ENCODE results near the gene BHLHA9. TPM values are rescaled to one million over a fixed set of nuclear protein-coding genes. Genes with fewer than 3 reads are reported as not detected.
"Not testable (repeated sequence)": the region's sequence is repeated elsewhere in the genome, so short reads cannot be mapped to it uniquely, and the experiment has no call there.

BHLHA9 gene
- total RNA-seq, 2 donors from 2014 or later, result not detected

GRCh38 chr17:1232331-1232730, 37.9 kb upstream of the BHLHA9 start:
- peaks cover 4% of the 10 kb centered on the region for H3K36me3 Mint-ChIP-seq (ENCODE audit: low read depth)
- H3K9me3 ChIP-seq (ENCODE audit: control insufficient read depth, low read length, poor library complexity, severe bottlenecking), result no peaks in the 10 kb centered on the region
- peaks cover 46% of the 10 kb centered on the region for H3K27me3 Mint-ChIP-seq
- ATAC-seq (no peak), DNase-seq (no peak)
- no peak overlapping the region for H3K4me3 Mint-ChIP-seq
- peaks cover 9% of the 10 kb centered on the region for H3K4me1 Mint-ChIP-seq
- H3K27ac Mint-ChIP-seq, result no peak overlapping the region

- DNase-seq (no peak), ATAC-seq (no peak)
- no peaks in the 10 kb centered on the region for H3K9me3 ChIP-seq (ENCODE audit: control insufficient read depth, low read length, poor library complexity, severe bottlenecking)
- H3K4me3 Mint-ChIP-seq, result peak overlapping the region; percentile 45
- peaks cover 9% of the 10 kb centered on the region for H3K4me1 Mint-ChIP-seq
- H3K36me3 Mint-ChIP-seq (ENCODE audit: low read depth), result peaks cover 4% of the 10 kb centered on the region
- H3K27me3 Mint-ChIP-seq, result peaks cover 41% of the 10 kb centered on the region
- no peak overlapping the region for H3K27ac Mint-ChIP-seq
Observed at GRCh38 chr17:1232786-1233185, 37.5 kb upstream of the BHLHA9 start.

GRCh38 chr17:1234455-1234854, 35.8 kb upstream of the BHLHA9 start:
- H3K27me3 Mint-ChIP-seq, result peaks cover 43% of the 10 kb centered on the region
- H3K9me3 ChIP-seq (ENCODE audit: control insufficient read depth, low read length, poor library complexity, severe bottlenecking), result no peaks in the 10 kb centered on the region
- DNase-seq, result no peak
- peaks cover 4% of the 10 kb centered on the region for H3K36me3 Mint-ChIP-seq (ENCODE audit: low read depth)
- ATAC-seq, result no peak
- no peak overlapping the region for H3K27ac Mint-ChIP-seq
- H3K4me1 Mint-ChIP-seq, result peaks cover 9% of the 10 kb centered on the region
- H3K4me3 Mint-ChIP-seq, result no peak overlapping the region

- H3K27me3 Mint-ChIP-seq, result peaks cover 48% of the 10 kb centered on the region
- ATAC-seq (no peak), DNase-seq (no peak)
- H3K4me1 Mint-ChIP-seq, result peaks cover 14% of the 10 kb centered on the region
- H3K9me3 ChIP-seq (ENCODE audit: control insufficient read depth, low read length, poor library complexity, severe bottlenecking), result no peaks in the 10 kb centered on the region
- no peak overlapping the region for H3K4me3 Mint-ChIP-seq
- H3K36me3 Mint-ChIP-seq (ENCODE audit: low read depth), result peaks cover 2% of the 10 kb centered on the region
- no peak overlapping the region for H3K27ac Mint-ChIP-seq
Observed at GRCh38 chr17:1237471-1237870, 32.8 kb upstream of the BHLHA9 start.

- DNase-seq, result no peak
- peaks cover 14% of the 10 kb centered on the region for H3K4me1 Mint-ChIP-seq
- H3K9me3 ChIP-seq (ENCODE audit: control insufficient read depth, low read length, poor library complexity, severe bottlenecking), result no peaks in the 10 kb centered on the region
- H3K36me3 Mint-ChIP-seq (ENCODE audit: low read depth), result no peaks in the 10 kb centered on the region
- peak; percentile 84 for ATAC-seq
- H3K27ac Mint-ChIP-seq, result peak overlapping the region; percentile 14
- peak overlapping the region; percentile 74 for H3K4me3 Mint-ChIP-seq
- peaks cover 37% of the 10 kb centered on the region for H3K27me3 Mint-ChIP-seq
Observed at GRCh38 chr17:1239210-1239609, 31.0 kb upstream of the BHLHA9 start.

GRCh38 chr17:1240426-1240825, 29.8 kb upstream of the BHLHA9 start:
- not testable (repeated sequence) for DNase-seq; H3K36me3 Mint-ChIP-seq (ENCODE audit: low read depth); ATAC-seq; H3K27ac Mint-ChIP-seq; H3K9me3 ChIP-seq (ENCODE audit: control insufficient read depth, low read length, poor library complexity, severe bottlenecking)
- H3K4me3 Mint-ChIP-seq, result peak overlapping the region; percentile 41
- peaks cover 14% of the 10 kb centered on the region for H3K4me1 Mint-ChIP-seq
- H3K27me3 Mint-ChIP-seq, result peaks cover 33% of the 10 kb centered on the region

- DNase-seq (no peak), ATAC-seq (no peak)
- Mint-ChIP-seq H3K4me1 (peaks cover 14% of the 10 kb centered on the region), H3K4me3 (no peak overlapping the region), H3K36me3 (ENCODE audit: low read depth) (no peaks in the 10 kb centered on the region), H3K27me3 (peaks cover 33% of the 10 kb centered on the region), H3K27ac (no peak overlapping the region)
- no peaks in the 10 kb centered on the region for H3K9me3 ChIP-seq (ENCODE audit: control insufficient read depth, low read length, poor library complexity, severe bottlenecking)
Observed at GRCh38 chr17:1241929-1242328, 28.3 kb upstream of the BHLHA9 start.

- Mint-ChIP-seq H3K27ac (no peak overlapping the region), H3K27me3 (peaks cover 25% of the 10 kb centered on the region), H3K4me3 (no peak overlapping the region), H3K36me3 (ENCODE audit: low read depth) (no peaks in the 10 kb centered on the region), H3K4me1 (peaks cover 10% of the 10 kb centered on the region)
- H3K9me3 ChIP-seq (ENCODE audit: control insufficient read depth, low read length, poor library complexity, severe bottlenecking), result no peaks in the 10 kb centered on the region
- no peak for DNase-seq
- no peak for ATAC-seq
Observed at GRCh38 chr17:1244606-1245012, 25.6 kb upstream of the BHLHA9 start.

GRCh38 chr17:1251866-1252608, 18.2 kb upstream of the BHLHA9 start:
- Mint-ChIP-seq H3K36me3 (ENCODE audit: low read depth) (no peaks in the 10 kb centered on the region), H3K27me3 (peaks cover 18% of the 10 kb centered on the region), H3K27ac (no peak overlapping the region), H3K4me3 (no peak overlapping the region), H3K4me1 (peaks cover 7% of the 10 kb centered on the region)
- ATAC-seq (no peak), DNase-seq (no peak)
- H3K9me3 ChIP-seq (ENCODE audit: control insufficient read depth, low read length, poor library complexity, severe bottlenecking), result no peaks in the 10 kb centered on the region

GRCh38 chr17:1255041-1255440, 15.2 kb upstream of the BHLHA9 start:
- no peak overlapping the region for H3K4me3 Mint-ChIP-seq
- ATAC-seq (no peak), DNase-seq (no peak)
- H3K9me3 ChIP-seq (ENCODE audit: control insufficient read depth, low read length, poor library complexity, severe bottlenecking), result no peaks in the 10 kb centered on the region
- H3K4me1 Mint-ChIP-seq, result peaks cover 17% of the 10 kb centered on the region
- peaks cover 18% of the 10 kb centered on the region for H3K27me3 Mint-ChIP-seq
- no peaks in the 10 kb centered on the region for H3K36me3 Mint-ChIP-seq (ENCODE audit: low read depth)
- H3K27ac Mint-ChIP-seq, result no peak overlapping the region

- no peaks in the 10 kb centered on the region for H3K9me3 ChIP-seq (ENCODE audit: control insufficient read depth, low read length, poor library complexity, severe bottlenecking)
- no peak for DNase-seq
- Mint-ChIP-seq H3K4me1 (peaks cover 17% of the 10 kb centered on the region), H3K27ac (no peak overlapping the region), H3K4me3 (no peak overlapping the region), H3K27me3 (peaks cover 18% of the 10 kb centered on the region), H3K36me3 (ENCODE audit: low read depth) (no peaks in the 10 kb centered on the region)
- ATAC-seq, result no peak
Observed at GRCh38 chr17:1256699-1257098, 13.5 kb upstream of the BHLHA9 start.

- no peaks in the 10 kb centered on the region for H3K9me3 ChIP-seq (ENCODE audit: control insufficient read depth, low read length, poor library complexity, severe bottlenecking)
- Mint-ChIP-seq H3K4me3 (no peak overlapping the region), H3K4me1 (peaks cover 16% of the 10 kb centered on the region), H3K27me3 (peaks cover 15% of the 10 kb centered on the region), H3K27ac (no peak overlapping the region), H3K36me3 (ENCODE audit: low read depth) (no peaks in the 10 kb centered on the region)
- ATAC-seq (no peak), DNase-seq (no peak)
Observed at GRCh38 chr17:1260086-1260769, 10.0 kb upstream of the BHLHA9 start.

- H3K36me3 Mint-ChIP-seq (ENCODE audit: low read depth), result no peaks in the 10 kb centered on the region
- peaks cover 10% of the 10 kb centered on the region for H3K27me3 Mint-ChIP-seq
- peaks cover 16% of the 10 kb centered on the region for H3K4me1 Mint-ChIP-seq
- H3K27ac Mint-ChIP-seq, result no peak overlapping the region
- no peak for ATAC-seq
- H3K4me3 Mint-ChIP-seq, result no peak overlapping the region
- no peaks in the 10 kb centered on the region for H3K9me3 ChIP-seq (ENCODE audit: control insufficient read depth, low read length, poor library complexity, severe bottlenecking)
- no peak for DNase-seq
Observed at GRCh38 chr17:1260770-1261161, 9.5 kb upstream of the BHLHA9 start.

- no peaks in the 10 kb centered on the region for H3K36me3 Mint-ChIP-seq (ENCODE audit: low read depth)
- H3K27ac Mint-ChIP-seq, result peak overlapping the region; percentile 59
Observed at GRCh38 chr17:1264196-1264595, 6.0 kb upstream of the BHLHA9 start.

More at GRCh38 chr17:1264196-1264595, 6.0 kb upstream of the BHLHA9 start:
- DNase-seq (no peak), ATAC-seq (no peak)
- Mint-ChIP-seq H3K4me3 (no peak overlapping the region), H3K27me3 (no peaks in the 10 kb centered on the region), H3K4me1 (peaks cover 12% of the 10 kb centered on the region)
- no peaks in the 10 kb centered on the region for H3K9me3 ChIP-seq (ENCODE audit: control insufficient read depth, low read length, poor library complexity, severe bottlenecking)
